ENCODE data around the gene GABARAPL2. TPM values are rescaled to one million over a fixed set of nuclear protein-coding genes. Genes with fewer than 3 reads are reported as not detected.

GABARAPL2 gene
- total and polyA plus RNA-seq, 2 experiments from 2014 or later: 47.8 to 130 TPM

- H3K4me3 Mint-ChIP-seq: no peak overlapping the region
Measured at GRCh38 chr16:75534560-75535205, 31.5 kb upstream of the GABARAPL2 start.

More at GRCh38 chr16:75534560-75535205, 31.5 kb upstream of the GABARAPL2 start:
- ATAC-seq: no peak; the same call in 1 of the 3 replicates
- Histone ChIP-seq H3K36me3 (ENCODE audit: insufficient read depth) (no peaks in the 10 kb centered on the region), H2AFZ (peak overlapping the region; percentile 93), H3K4me1 (ENCODE audit: insufficient read depth) (0 out of 2 replicates have a peak, but pooled peaks cover 5% of the 10 kb centered on the region), H3K4me3 (no peak overlapping the region), H3K27me3 (ENCODE audit: insufficient read depth) (no peaks in the 10 kb centered on the region), H3K4me2 (no peak overlapping the region), H3K27ac (ENCODE audit: low read depth) (no peak overlapping the region), H3F3A (replicated peaks; ENCODE audit: low read depth) (no peaks in the 10 kb centered on the region), H3K9me2 (ENCODE audit: insufficient read depth) (no peaks in the 10 kb centered on the region), H4K20me1 (replicated peaks; ENCODE audit: insufficient read depth) (no peaks in the 10 kb centered on the region), H3K79me2 (replicated peaks; ENCODE audit: insufficient read depth) (no peaks in the 10 kb centered on the region)
- peaks cover 9% of the 10 kb centered on the region; the same call in 1 of the 3 replicates for H3K4me1 Mint-ChIP-seq
- no peak for DNase-seq (ENCODE audit: low spot score)
- no peaks in the 10 kb centered on the region for H3K36me3 Mint-ChIP-seq (ENCODE audit: low read depth)
- peaks cover 7% of the 10 kb centered on the region for H3K27me3 Mint-ChIP-seq (ENCODE audit: insufficient read depth, low read depth, poor library complexity)
- no peak overlapping the region for H3K27ac Mint-ChIP-seq
- no peak for TF ChIP-seq ZNF331 (CRISPR knock-in tag; IDR thresholded peaks at IDR 0.05; ENCODE audit: low read depth)
- no peak for TF ChIP-seq NANOG (IDR thresholded peaks at IDR 0.05; ENCODE audit: borderline replicate concordance)
- TF ChIP-seq EZH2phosphoT487 (IDR thresholded peaks at IDR 0.05; ENCODE audit: unreplicated experiment): no peak
- TF ChIP-seq STAT1 (IDR thresholded peaks at IDR 0.05; ENCODE audit: unreplicated experiment): no peak
- no peak for TF ChIP-seq ETS1 (IDR thresholded peaks at IDR 0.05)
- no peak for TF ChIP-seq ZNF114 (CRISPR knock-in tag; IDR thresholded peaks at IDR 0.05)
- no peak for TF ChIP-seq REST (IDR thresholded peaks at IDR 0.05; ENCODE audit: unreplicated experiment)
- TF ChIP-seq POLR2AphosphoS5 (IDR thresholded peaks at IDR 0.05; ENCODE audit: low read depth): no peak
- no peak for TF ChIP-seq CTCF (conservative IDR thresholded peaks at IDR 0.05; ENCODE audit: low read depth in 2 of 2)
- no peak for TF ChIP-seq ZNF462 (CRISPR knock-in tag; IDR thresholded peaks at IDR 0.05)
- TF ChIP-seq JUNB (IDR thresholded peaks at IDR 0.05; ENCODE audit: unreplicated experiment): no peak
- no peak for TF ChIP-seq CREB1 (CRISPR knock-in tag; IDR thresholded peaks at IDR 0.05; ENCODE audit: low read depth)
- no peak for TF ChIP-seq EZH2 (IDR thresholded peaks at IDR 0.05; ENCODE audit: low read depth, unreplicated experiment)
- no peaks in the 10 kb centered on the region for H3K9me3 Mint-ChIP-seq
